Colon (tissue), 2 donors: Measurements from ENCODE around the gene PLSCR3.
A peak's percentile ranks its signal among the peaks of the same experiment; 100 is the strongest.

Experiments used
- FAIRE-seq: peaks from 2 replicates; lab custom pipeline; 2012; peaks lifted over from hg19 to GRCh38; lab: Jason Lieb, UNC
- donor health status: control.
- donor health status: control.

The PLSCR3 gene

GRCh38 chr17:7405350-7406234 lies 11.3 kb upstream of the PLSCR3 start:
- no peak for FAIRE-seq

GRCh38 chr17:7404737-7405349 lies 10.5 kb upstream of the PLSCR3 start:
- no peak for FAIRE-seq

GRCh38 chr17:7403977-7404736 lies 9.8 kb upstream of the PLSCR3 start, which contains the start of gene TMEM256:
Gene TMEM256 (minus strand): TSS chr17:7404097. CDS start chr17:7404084, 13 bp downstream.
- FAIRE-seq = peak; percentile 10

- no peak for FAIRE-seq
These were observed 9.3 kb upstream of the PLSCR3 start for GRCh38 chr17:7403727-7403976.

GRCh38 chr17:7403043-7403726 lies 8.9 kb upstream of the PLSCR3 start:
- no peak for FAIRE-seq

GRCh38 chr17:7398612-7399011 lies 4.3 kb upstream of the PLSCR3 start:
- FAIRE-seq = no peak

GRCh38 chr17:7396147-7396546 lies 1.8 kb upstream of the PLSCR3 start:
- FAIRE-seq = no peak

- no peak for FAIRE-seq
These were observed 493 bp downstream of the PLSCR3 start for GRCh38 chr17:7393613-7394451.

GRCh38 chr17:7392696-7393612 lies 1.4 kb downstream of the PLSCR3 start:
- no peak for FAIRE-seq

GRCh38 chr17:7391307-7391706 lies 3.0 kb downstream of the PLSCR3 start:
- FAIRE-seq = no peak

GRCh38 chr17:7389924-7390910 lies 4.1 kb downstream of the PLSCR3 start:
- FAIRE-seq = no peak

GRCh38 chr17:7388856-7389255 lies 5.5 kb downstream of the PLSCR3 start:
- FAIRE-seq = no peak

- no peak for FAIRE-seq
These were observed 9.7 kb downstream of the PLSCR3 start for GRCh38 chr17:7384489-7385081.

- no peak for FAIRE-seq
These were observed 10.4 kb downstream of the PLSCR3 start for GRCh38 chr17:7383742-7384488.

- FAIRE-seq = no peak
These were observed 11.0 kb downstream of the PLSCR3 start for GRCh38 chr17:7383371-7383741.

- FAIRE-seq = no peak
These were observed 11.4 kb downstream of the PLSCR3 start for GRCh38 chr17:7382901-7383300.

- FAIRE-seq = no peak
These were observed 13.3 kb downstream of the PLSCR3 start, which contains the start of gene TNK1 for GRCh38 chr17:7380855-7381683. Gene TNK1 (plus strand): TSS chr17:7381089. CDS start chr17:7382927, 1,838 bp downstream.
